Neural progenitor cell (in vitro differentiated cells): ENCODE results near the gene U2AF1.
"Not testable (repeated sequence)": the region's sequence is repeated elsewhere in the genome, so short reads cannot be mapped to it uniquely, and the experiment has no call there.

ENCODE experiments used
- EZH2 ChIP-seq: fragments of 200-600 bp; sonication (generic); IDR thresholded peaks from 2 replicates; pipeline ENCODE4 v1.6.1; 2017; ENCODE audit warnings: antibody characterized with exemption, mild to moderate bottlenecking, moderate library complexity
- EZH2phosphoT487 ChIP-seq: fragments of 200-600 bp; sonication (generic); IDR thresholded peaks from 2 replicates; pipeline ENCODE4 v1.6.1; 2017; ENCODE audit warnings: antibody characterized with exemption
- TF ChIP-seq, protein P1 (sequence below): fragments of 200-600 bp; sonication (generic); IDR thresholded peaks from 2 replicates; pipeline ENCODE4 v1.5.1; 2017; ENCODE audit warnings: antibody characterized with exemption, mild to moderate bottlenecking

DNA sequence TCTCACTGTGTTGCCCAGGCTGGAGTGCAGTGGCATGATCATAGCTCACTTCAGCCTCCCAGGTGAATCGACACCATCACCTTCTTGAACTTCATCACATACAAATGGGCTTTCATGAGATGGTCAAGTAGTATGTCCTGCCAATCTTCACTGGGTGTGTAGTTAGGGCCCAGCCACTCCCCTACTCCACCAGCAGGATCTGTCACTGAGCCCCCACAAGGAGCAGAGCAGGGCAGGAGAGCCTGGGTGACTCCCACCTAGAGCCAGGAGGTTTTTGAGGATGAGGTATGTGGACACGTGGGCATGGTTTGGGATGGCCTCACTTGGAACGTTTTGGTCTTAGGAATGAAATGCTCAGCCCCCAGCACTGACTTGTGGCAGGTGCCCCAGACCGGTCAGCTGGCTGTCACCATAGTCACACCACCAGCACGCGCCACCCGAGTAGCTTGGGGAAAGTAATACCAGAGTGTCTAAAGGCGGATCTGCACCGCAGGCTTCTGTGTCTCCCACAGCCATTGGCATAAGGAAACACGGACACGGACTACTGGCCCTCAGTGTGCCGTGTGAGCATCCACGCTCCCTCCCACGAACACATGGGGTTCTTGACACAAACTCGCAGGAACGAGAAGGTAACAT, 15.3 kb downstream of the U2AF1 start:
- TF ChIP-seq, protein P1, sequence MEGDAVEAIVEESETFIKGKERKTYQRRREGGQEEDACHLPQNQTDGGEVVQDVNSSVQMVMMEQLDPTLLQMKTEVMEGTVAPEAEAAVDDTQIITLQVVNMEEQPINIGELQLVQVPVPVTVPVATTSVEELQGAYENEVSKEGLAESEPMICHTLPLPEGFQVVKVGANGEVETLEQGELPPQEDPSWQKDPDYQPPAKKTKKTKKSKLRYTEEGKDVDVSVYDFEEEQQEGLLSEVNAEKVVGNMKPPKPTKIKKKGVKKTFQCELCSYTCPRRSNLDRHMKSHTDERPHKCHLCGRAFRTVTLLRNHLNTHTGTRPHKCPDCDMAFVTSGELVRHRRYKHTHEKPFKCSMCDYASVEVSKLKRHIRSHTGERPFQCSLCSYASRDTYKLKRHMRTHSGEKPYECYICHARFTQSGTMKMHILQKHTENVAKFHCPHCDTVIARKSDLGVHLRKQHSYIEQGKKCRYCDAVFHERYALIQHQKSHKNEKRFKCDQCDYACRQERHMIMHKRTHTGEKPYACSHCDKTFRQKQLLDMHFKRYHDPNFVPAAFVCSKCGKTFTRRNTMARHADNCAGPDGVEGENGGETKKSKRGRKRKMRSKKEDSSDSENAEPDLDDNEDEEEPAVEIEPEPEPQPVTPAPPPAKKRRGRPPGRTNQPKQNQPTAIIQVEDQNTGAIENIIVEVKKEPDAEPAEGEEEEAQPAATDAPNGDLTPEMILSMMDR = not testable (repeated sequence)
- not testable (repeated sequence) for TF ChIP-seq EZH2, EZH2phosphoT487
